Activated B cell treated with CpG ODN at 0.5 μM for 24 hours (primary cell): ENCODE measurements around the gene IL2RA. TPM values are rescaled to one million over a fixed set of nuclear protein-coding genes. Genes with fewer than 3 reads are reported as not detected.

Source experiments
- ATAC-seq: fragments of 200-7000 bp; cut with Tn5 transposase; one replicate; pipeline ENCODE4 v1.10.0; 2021; ENCODE audit warnings: low read depth, mild to moderate bottlenecking, moderate library complexity
- CTCF ChIA-PET: fragments of 350-600 bp; sonication (Branson Sonifier 250); formaldehyde crosslinking; loops from one replicate; lab custom pipeline; 2021; ENCODE audit warnings: antibody characterized with exemption; lab: Charles Lee
- POLR2A ChIA-PET: fragments of 350-600 bp; sonication (Branson Sonifier 250); formaldehyde crosslinking; loops from one replicate; lab custom pipeline; 2021; ENCODE audit warnings: antibody characterized with exemption; lab: Charles Lee
- DNase-seq: peaks from one replicate; pipeline ENCODE4 v3.0.0; 2022
- H3K27ac Mint-ChIP-seq: one replicate; pipeline ENCODE4 v1.8.0; 2020; ENCODE audit warnings: mixed read lengths
- H3K27me3 Mint-ChIP-seq: one replicate; pipeline ENCODE4 v1.8.0; 2021; ENCODE audit warnings: mixed read lengths
- H3K36me3 Mint-ChIP-seq: one replicate; pipeline ENCODE4 v1.8.0; 2021; ENCODE audit warnings: low read depth, mixed read lengths
- H3K4me1 Mint-ChIP-seq: one replicate; pipeline ENCODE4 v1.8.0; 2021; ENCODE audit warnings: mixed read lengths
- H3K4me3 Mint-ChIP-seq: one replicate; pipeline ENCODE4 v1.8.0; 2020; ENCODE audit warnings: mild to moderate bottlenecking, mixed read lengths
- H3K9me3 Mint-ChIP-seq: one replicate; pipeline ENCODE4 v1.8.0; 2020; ENCODE audit warnings: mixed read lengths
- intact Hi-C: fragments of 100-400 bp; cut with micrococcal nuclease; formaldehyde crosslinking; loops from one replicate; pipeline ENCODE4 v1.15.1; 2024
- total RNA-seq: library from RNA; stranded (reverse); gene quantifications from 2 replicates; pipeline ENCODE4 v1.2.3, GENCODE V29; 2022
- TF ChIP-seq, protein P1 (sequence below): fragments of 200-600 bp; IDR thresholded peaks from one replicate; pipeline ENCODE4 v1.8.0; 2022; ENCODE audit warnings: antibody characterized with exemption, mild to moderate bottlenecking

IL2RA gene
- total RNA-seq, 1 donor from 2014 or later, result 160 TPM

DNA sequence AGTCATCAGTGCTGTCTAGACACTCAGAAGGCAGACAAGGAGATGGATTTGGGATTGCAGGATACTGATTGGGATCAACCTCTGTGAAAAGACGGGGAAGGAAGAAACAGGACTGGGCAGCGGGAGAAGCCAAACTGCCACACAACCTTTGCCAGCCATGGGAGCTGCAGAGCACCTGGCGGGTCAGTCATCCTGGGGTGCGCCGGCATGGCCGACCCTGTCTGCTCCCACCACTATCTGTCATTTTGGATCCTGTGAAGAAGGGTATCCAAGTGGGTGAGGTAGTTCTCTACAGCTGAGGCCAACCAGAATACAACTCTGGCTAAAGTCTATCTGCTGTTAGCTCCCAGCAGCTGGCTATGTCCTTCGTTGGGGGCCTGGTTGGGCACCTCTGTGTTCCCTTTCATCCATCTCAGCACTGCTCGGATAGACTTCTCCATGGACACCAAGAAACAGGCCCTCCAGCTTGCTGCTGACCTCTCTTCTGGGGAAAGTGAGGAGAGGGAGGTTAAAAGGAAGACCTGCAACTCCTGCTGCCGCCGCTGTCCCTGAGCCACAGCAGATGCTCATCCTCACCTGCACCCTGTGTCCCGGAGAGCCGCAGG lies 15.0 kb upstream of the IL2RA start:
- Mint-ChIP-seq H3K9me3 (no peaks in the 10 kb centered on the region), H3K36me3 (no peaks in the 10 kb centered on the region), H3K4me3 (no peak overlapping the region), H3K27ac (no peak overlapping the region), H3K27me3 (no peaks in the 10 kb centered on the region), H3K4me1 (peaks cover 26% of the 10 kb centered on the region)
- ATAC-seq (no peak), DNase-seq (no peak)
- ChIA-PET CTCF (interaction anchor here (5.4 kb wide), 1 partner anchor 10 kb away, joined by 30 read pairs; no protein-coding TSS in a partner anchor), POLR2A (interaction anchor here (0.7 to 1.4 kb wide), 2 partner anchors 9 to 20 kb away, joined by 3 read pairs; no protein-coding TSS in a partner anchor)
- TF ChIP-seq, protein P1, sequence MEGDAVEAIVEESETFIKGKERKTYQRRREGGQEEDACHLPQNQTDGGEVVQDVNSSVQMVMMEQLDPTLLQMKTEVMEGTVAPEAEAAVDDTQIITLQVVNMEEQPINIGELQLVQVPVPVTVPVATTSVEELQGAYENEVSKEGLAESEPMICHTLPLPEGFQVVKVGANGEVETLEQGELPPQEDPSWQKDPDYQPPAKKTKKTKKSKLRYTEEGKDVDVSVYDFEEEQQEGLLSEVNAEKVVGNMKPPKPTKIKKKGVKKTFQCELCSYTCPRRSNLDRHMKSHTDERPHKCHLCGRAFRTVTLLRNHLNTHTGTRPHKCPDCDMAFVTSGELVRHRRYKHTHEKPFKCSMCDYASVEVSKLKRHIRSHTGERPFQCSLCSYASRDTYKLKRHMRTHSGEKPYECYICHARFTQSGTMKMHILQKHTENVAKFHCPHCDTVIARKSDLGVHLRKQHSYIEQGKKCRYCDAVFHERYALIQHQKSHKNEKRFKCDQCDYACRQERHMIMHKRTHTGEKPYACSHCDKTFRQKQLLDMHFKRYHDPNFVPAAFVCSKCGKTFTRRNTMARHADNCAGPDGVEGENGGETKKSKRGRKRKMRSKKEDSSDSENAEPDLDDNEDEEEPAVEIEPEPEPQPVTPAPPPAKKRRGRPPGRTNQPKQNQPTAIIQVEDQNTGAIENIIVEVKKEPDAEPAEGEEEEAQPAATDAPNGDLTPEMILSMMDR, result no peak
- intact Hi-C loops, result no loop called here

DNA sequence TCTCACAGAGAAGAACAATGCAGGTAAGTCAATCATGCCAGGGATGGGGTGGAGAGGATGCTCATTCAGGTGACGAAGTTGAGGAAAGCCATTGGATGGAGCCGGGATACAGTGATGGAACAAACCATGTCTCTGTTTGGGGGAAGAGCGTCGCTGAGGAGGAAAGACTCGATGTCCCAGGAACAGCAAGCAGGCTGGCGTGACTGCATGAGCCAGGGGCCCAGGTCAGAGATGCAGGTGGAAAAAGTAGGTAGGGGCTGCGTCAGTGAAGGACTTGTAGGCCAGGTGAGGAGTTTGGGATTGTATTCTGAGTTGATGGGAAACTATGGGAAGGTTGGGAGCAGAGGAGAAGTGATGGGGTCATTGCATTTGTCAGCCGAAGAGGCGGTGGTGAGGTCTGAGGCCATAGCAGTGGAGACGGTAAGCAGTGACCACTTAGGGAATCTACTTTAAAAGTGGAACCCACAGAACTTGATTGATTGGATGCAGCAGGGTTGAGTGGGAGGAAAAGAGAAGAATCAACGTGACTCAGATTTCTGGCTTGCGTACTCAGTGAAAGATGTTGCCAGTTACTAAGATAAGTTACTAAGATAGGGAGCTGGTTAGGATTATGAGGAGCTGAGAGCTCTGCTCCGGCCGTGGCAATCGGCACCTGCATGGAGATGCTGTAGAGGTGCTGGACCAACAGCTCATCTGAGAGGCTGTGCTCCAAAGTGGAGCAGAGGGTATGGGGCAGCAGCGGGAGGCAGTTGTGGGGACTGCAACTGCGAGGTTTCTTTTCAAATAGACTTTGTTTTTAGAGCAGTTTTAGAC lies 12.5 kb upstream of the IL2RA start:
- TF ChIP-seq, protein P1, result no peak
- no peak overlapping the region for H3K27ac Mint-ChIP-seq
- peaks cover 50% of the 10 kb centered on the region for H3K4me1 Mint-ChIP-seq
- no peak for ATAC-seq
- no peaks in the 10 kb centered on the region for H3K36me3 Mint-ChIP-seq
- CTCF ChIA-PET, result interaction anchor here (2.9 to 5.4 kb wide), 2 partner anchors 12 to 17 kb away, joined by 9 to 30 read pairs; no protein-coding TSS in a partner anchor
- no peaks in the 10 kb centered on the region for H3K27me3 Mint-ChIP-seq
- POLR2A ChIA-PET, result interaction anchor here (0.7 to 9.0 kb wide), 3 partner anchors 12 to 101 kb away, joined by 4 to 339 read pairs (median 4); partner anchors contain the start of gene IL2RA
- no peak for DNase-seq
- intact Hi-C loops, result no loop called here
- H3K9me3 Mint-ChIP-seq, result no peaks in the 10 kb centered on the region
- no peak overlapping the region for H3K4me3 Mint-ChIP-seq

DNA sequence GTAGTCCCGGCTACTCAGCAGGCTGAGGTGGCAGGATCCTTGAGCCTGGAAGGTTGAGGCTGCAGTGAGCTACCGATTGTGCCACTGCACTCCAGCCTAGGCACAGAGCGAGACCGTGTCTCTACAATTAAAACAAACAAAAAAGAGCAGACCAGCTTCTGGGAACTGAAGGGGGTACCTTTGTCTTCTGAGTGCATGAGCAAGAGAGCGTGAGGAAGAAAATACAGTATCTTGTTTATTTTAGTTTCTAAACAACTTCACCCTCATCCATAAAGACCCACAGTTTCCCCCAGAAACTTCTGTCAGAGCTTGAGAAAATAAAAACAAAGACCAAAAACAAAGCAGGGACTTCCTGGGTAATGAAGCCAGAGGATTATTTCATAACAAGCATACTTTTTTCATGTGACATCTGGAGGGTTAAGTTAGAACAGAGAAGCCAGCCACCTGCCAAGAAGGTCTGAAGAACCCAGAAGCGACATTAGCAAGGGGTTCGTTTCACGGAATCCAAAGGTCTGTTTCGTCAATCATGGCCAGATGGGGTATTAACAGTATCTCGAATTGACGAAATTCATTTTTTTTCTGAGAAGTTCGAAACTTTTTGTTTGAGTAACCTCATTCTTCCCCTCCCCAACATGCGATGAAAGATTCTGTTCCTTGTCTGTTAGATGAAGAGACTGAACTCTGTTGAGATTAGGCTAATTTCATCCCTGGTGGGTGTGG lies 10.2 kb upstream of the IL2RA start:
- no peaks in the 10 kb centered on the region for H3K36me3 Mint-ChIP-seq
- no peaks in the 10 kb centered on the region for H3K27me3 Mint-ChIP-seq
- intact Hi-C loops, result loop anchor here (1.0 kb wide), 3 partner anchors 10 to 20 kb away; partner anchors contain the start of gene IL2RA
- DNase-seq (no peak), ATAC-seq (peak; percentile 62)
- H3K4me3 Mint-ChIP-seq, result peak overlapping the region; percentile 67
- H3K4me1 Mint-ChIP-seq, result peaks cover 73% of the 10 kb centered on the region
- H3K27ac Mint-ChIP-seq, result peak overlapping the region; percentile 97
- ChIA-PET POLR2A (interaction anchor here (0.7 to 9.0 kb wide), 8 partner anchors 11 to 259 kb away, joined by 3 to 339 read pairs (median 8); partner anchors contain the start of genes GDI2, IL15RA, IL2RA and RBM17), CTCF (interaction anchor here (1.0 to 7.3 kb wide), 5 partner anchors 14 to 58 kb away, joined by 4 to 79 read pairs (median 5); no protein-coding TSS in a partner anchor)
- TF ChIP-seq, protein P1, result no peak
- H3K9me3 Mint-ChIP-seq, result no peaks in the 10 kb centered on the region

DNA sequence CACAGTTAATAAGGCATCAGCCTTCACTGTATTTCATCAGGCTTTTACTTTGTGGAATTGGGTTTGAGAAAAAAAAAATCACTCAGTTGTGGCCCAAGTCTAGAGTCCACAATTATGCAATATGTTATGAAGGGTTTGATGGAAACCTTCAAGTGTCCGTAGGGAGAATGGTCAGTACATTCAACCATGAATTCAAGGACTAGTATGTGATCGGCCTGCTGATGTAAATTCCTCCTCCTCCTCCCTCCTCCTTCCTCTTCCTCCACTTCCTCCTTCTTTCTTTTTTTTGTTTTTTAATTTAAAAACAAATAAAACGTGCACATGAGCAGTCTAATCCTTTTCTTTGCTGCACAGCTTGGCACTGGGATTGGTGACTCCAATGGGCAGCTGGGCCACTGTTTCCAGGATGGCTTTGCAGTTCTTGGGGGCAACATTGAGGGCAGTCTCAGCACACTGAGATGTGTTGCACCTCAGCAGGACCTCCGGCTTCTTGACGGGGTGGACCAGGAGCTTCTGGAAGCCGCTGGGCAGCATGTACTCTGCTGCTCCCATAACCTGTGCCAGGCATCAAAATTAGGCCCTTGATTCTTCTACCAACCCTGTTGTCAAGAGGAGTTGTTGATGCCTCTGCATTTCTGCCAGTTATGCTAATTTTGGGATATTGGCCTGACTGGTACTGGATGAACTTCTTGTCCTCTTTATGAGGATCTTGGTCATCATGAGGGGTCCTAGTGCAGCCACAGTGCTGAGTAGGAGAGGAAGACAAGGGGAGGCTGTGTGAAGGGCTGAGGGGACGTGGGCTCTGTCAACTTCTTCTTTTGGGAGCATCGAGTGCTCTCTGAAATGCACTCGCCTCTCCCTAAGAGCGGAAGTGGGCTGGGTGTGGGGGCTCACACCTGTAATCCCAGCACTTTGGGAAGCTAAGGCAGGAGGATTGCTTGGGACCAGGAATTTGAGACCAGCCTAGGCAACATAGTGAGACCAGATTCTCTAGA lies 9.3 kb upstream of the IL2RA start:
- ChIA-PET CTCF (interaction anchor here (1.0 to 7.3 kb wide), 6 partner anchors 14 to 58 kb away, joined by 3 to 79 read pairs (median 4); no protein-coding TSS in a partner anchor), POLR2A (interaction anchor here (0.7 to 9.0 kb wide), 9 partner anchors 8 to 258 kb away, joined by 3 to 339 read pairs (median 3); partner anchors contain the start of genes GDI2, IL15RA, IL2RA and RBM17)
- TF ChIP-seq, protein P1, result no peak
- intact Hi-C loops, result loop anchor here (1.0 kb wide), 3 partner anchors 9 to 19 kb away; partner anchors contain the start of gene IL2RA
- H3K36me3 Mint-ChIP-seq, result no peaks in the 10 kb centered on the region
- ATAC-seq, result peak; percentile 13
- DNase-seq, result no peak
- H3K9me3 Mint-ChIP-seq, result no peaks in the 10 kb centered on the region
- peak overlapping the region; percentile 97 for H3K27ac Mint-ChIP-seq
- no peaks in the 10 kb centered on the region for H3K27me3 Mint-ChIP-seq
- peak overlapping the region; percentile 67 for H3K4me3 Mint-ChIP-seq
- H3K4me1 Mint-ChIP-seq, result peaks cover 82% of the 10 kb centered on the region
